T-cell (primary cell): ENCODE measurements around the gene RAP1GAP. TPM values are rescaled to one million over a fixed set of nuclear protein-coding genes. Genes with fewer than 3 reads are reported as not detected.

ENCODE experiments used
- ATAC-seq, 4 experiments: fragments of 200-7000 bp in 3 of 4; fragments of 150-1000 bp in 1 of 4; cut with Tn5 transposase; replicated peaks in 1 of 4; 1 replicate in 3 of 4; 2 replicates in 1 of 4; pipeline ENCODE4 v1.10.0; 2021; ENCODE audit warnings: moderate library complexity in 3 of 4, mild to moderate bottlenecking in 2 of 4, moderate number of reproducible peaks in 1 of 4
- CTCF ChIA-PET, 2 donors: fragments of 300-600 bp; sonication (Branson Sonifier 250); formaldehyde crosslinking; loops; one replicate each; lab custom pipeline; 2022; ENCODE audit warnings: antibody characterized with exemption in 2 of 2; lab: Charles Lee
- POLR2A ChIA-PET, 2 donors: fragments of 300-600 bp; sonication (Branson Sonifier 250); formaldehyde crosslinking; loops; one replicate each; lab custom pipeline; 2022; ENCODE audit warnings: antibody characterized with exemption in 2 of 2; lab: Charles Lee
- DNase-seq, 35 experiments: peaks; one replicate each; pipeline versions ENCODE4 v3.0.0 to v3.0.0-alpha.2; 2013 to 2023
- H3K27ac ChIP-seq: one replicate; pipeline ENCODE4 v1.5.1; 2013; ENCODE audit warnings: low read length
- H3K27me3 ChIP-seq, 2 experiments: replicated peaks in 1 of 2; 1 replicate in 1 of 2; 2 replicates in 1 of 2; pipeline versions ENCODE4 v1.6.1 to v1.7.0; 2013; ENCODE audit warnings: low read length in 1 of 2, mixed read lengths in 1 of 2; ENCODE audit not compliant: control insufficient read depth in 2 of 2, insufficient read depth in 2 of 2; ENCODE audit errors: extremely low read depth in 1 of 2
- H3K36me3 ChIP-seq, 2 donors: 1 replicate in 1 of 2; 2 replicates in 1 of 2; pipeline versions ENCODE4 v1.6.1 to v1.7.0; 2013; ENCODE audit warnings: low read length in 1 of 2; ENCODE audit not compliant: control insufficient read depth in 2 of 2, insufficient read depth in 1 of 2; ENCODE audit errors: extremely low read depth in 1 of 2
- H3K4me1 ChIP-seq, 2 experiments: 1 replicate in 1 of 2; 2 replicates in 1 of 2; pipeline versions ENCODE4 v1.6.1 to v1.7.0; 2013; ENCODE audit warnings: low read length in 2 of 2, mixed read lengths in 1 of 2; ENCODE audit not compliant: insufficient read depth in 2 of 2, control insufficient read depth in 1 of 2; ENCODE audit errors: extremely low read depth in 1 of 2
- H3K4me3 ChIP-seq, 2 donors: 1 replicate in 1 of 2; 2 replicates in 1 of 2; pipeline versions ENCODE4 v1.5.1 to v1.7.0; 2013; ENCODE audit warnings: mild to moderate bottlenecking in 2 of 2, low read length in 1 of 2, moderate library complexity in 1 of 2; ENCODE audit not compliant: control insufficient read depth in 1 of 2; ENCODE audit errors: extremely low read depth in 1 of 2
- H3K9me3 ChIP-seq: 2 replicates; pipeline ENCODE4 v1.7.0; 2013
- H3K27ac Mint-ChIP-seq, 2 donors: one replicate each; pipeline ENCODE4 v1.8.0; 2020 to 2021; ENCODE audit warnings: mild to moderate bottlenecking in 2 of 2, mixed read lengths in 2 of 2
- H3K27me3 Mint-ChIP-seq, 2 donors: one replicate each; pipeline ENCODE4 v1.8.0; 2021 to 2022; ENCODE audit warnings: mixed read lengths in 2 of 2
- H3K36me3 Mint-ChIP-seq: one replicate; pipeline ENCODE4 v1.8.0; 2021; ENCODE audit warnings: mixed read lengths
- H3K4me1 Mint-ChIP-seq, 3 donors: one replicate each; pipeline ENCODE4 v1.8.0; 2020 to 2022; ENCODE audit warnings: mixed read lengths in 3 of 3, mild to moderate bottlenecking in 1 of 3
- H3K4me3 Mint-ChIP-seq, 3 donors: one replicate each; pipeline ENCODE4 v1.8.0; 2020 to 2022; ENCODE audit warnings: mild to moderate bottlenecking in 3 of 3, mixed read lengths in 3 of 3, moderate library complexity in 3 of 3
- H3K9me3 Mint-ChIP-seq, 3 donors: one replicate each; pipeline ENCODE4 v1.8.0; 2020 to 2022; ENCODE audit warnings: mixed read lengths in 3 of 3
- WGBS: methylation state at CpG from one replicate; pipeline ENCODE4 v1.1.5; 2013; ENCODE audit warnings: missing lambda C conversion rate; ENCODE audit not compliant: insufficient coverage; 5-methylcytosine and 5-hydroxymethylcytosine counted together
- total RNA-seq, 35 experiments: library from RNA in 6 of 35; stranded (reverse) in 6 of 35; fragments of 120-200 nt in 1 of 35; gene quantifications; one replicate each; pipeline versions ENCODE4 v1.2.1 to v1.2.4 and lab custom pipeline; 2013 to 2026

The RAP1GAP gene
- total RNA-seq, 5 donors from 2014 or later (not counting 1 experiment from before 2014, with no cell fraction given), result 0.18 to 1.0 (median 0.35) TPM

DNA sequence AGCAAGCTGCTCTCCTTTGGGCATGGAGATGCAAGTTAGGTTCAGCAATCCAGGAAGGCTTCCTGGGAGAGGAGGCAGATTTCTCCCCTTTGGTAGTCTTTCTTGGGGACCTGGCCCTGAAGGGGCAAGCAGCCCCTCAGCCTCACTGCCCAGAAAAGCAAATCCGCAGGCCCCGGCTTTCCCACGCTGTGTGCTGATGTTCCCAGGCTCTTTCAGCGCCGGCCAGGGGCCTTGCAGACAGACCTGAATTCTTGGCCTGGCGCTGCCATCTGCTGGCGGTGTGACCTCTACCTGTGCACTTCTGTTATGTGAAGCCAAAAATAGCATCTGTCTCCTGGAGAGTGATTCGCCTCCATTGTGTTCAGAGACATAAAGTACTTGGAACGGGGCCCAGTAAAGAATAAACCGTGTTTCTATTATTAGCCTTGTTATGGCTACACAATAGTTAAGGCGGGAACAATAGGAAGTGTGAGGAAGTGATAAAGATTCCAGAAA lies 95.1 kb downstream of the RAP1GAP start:
- H3K4me1 ChIP-seq, result peaks cover 0 to 3% of the 10 kb centered on the region in 2 experiments
- no peak for ATAC-seq
- ChIA-PET CTCF (no interaction called here), POLR2A (no interaction called here)
- no peak overlapping the region for H3K27ac ChIP-seq
- Mint-ChIP-seq H3K4me1 (no peaks in the 10 kb centered on the region), H3K4me3 (no peak overlapping the region), H3K36me3 (no peaks in the 10 kb centered on the region), H3K27ac (no peak overlapping the region), H3K9me3 (no peaks in the 10 kb centered on the region), H3K27me3 (peaks cover 7 to 12% of the 10 kb centered on the region in 2 donors)
- H3K9me3 ChIP-seq, result no peaks in the 10 kb centered on the region
- WGBS, result 11% methylated on average over 7 of the region's 11 CpGs
- peaks cover 0 to 36% of the 10 kb centered on the region in 2 experiments for H3K27me3 ChIP-seq
- no peak overlapping the region for H3K4me3 ChIP-seq
- peak in 3 of 35 experiments; percentile 2 to 17 (median 13) for DNase-seq
- H3K36me3 ChIP-seq, result no peaks in the 10 kb centered on the region

DNA sequence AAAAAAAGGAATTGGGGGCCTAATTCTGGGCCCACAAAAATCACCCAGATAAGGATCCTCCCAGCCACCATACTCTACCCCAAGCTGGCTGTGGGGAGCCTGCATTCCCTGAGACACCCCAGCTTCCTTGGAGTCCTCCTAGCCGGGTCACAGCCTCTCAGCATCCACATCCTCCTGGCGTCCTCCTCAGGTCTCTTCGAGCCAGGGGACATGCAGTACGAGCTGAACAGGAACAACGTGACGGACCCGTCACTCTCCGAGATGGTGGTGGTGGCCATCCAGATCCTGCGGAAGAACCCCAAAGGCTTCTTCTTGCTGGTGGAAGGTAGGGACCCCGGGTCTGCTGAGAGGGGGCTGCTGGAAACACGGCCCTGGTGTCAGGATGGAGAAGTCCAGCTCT lies 95.7 kb downstream of the RAP1GAP start:
- H3K4me1 Mint-ChIP-seq, result no peaks in the 10 kb centered on the region
- no peaks in the 10 kb centered on the region for H3K36me3 Mint-ChIP-seq
- Histone ChIP-seq H3K27me3 (peaks cover 0 to 36% of the 10 kb centered on the region in 2 experiments), H3K36me3 (no peaks in the 10 kb centered on the region), H3K4me3 (no peak overlapping the region), H3K27ac (no peak overlapping the region), H3K9me3 (no peaks in the 10 kb centered on the region), H3K4me1 (peaks cover 0 to 3% of the 10 kb centered on the region in 2 experiments)
- DNase-seq, result no peak
- no peak for ATAC-seq
- no peak overlapping the region for H3K27ac Mint-ChIP-seq
- ChIA-PET POLR2A (no interaction called here), CTCF (no interaction called here)
- H3K27me3 Mint-ChIP-seq, result peaks cover 7 to 12% of the 10 kb centered on the region in 2 donors
- WGBS, result 61% methylated on average over 7 of the region's 11 CpGs
- no peaks in the 10 kb centered on the region for H3K9me3 Mint-ChIP-seq
- H3K4me3 Mint-ChIP-seq, result no peak overlapping the region

- Mint-ChIP-seq H3K4me3 (no peak overlapping the region), H3K36me3 (no peaks in the 10 kb centered on the region), H3K4me1 (no peaks in the 10 kb centered on the region), H3K27ac (no peak overlapping the region), H3K27me3 (peaks cover 7 to 12% of the 10 kb centered on the region in 2 donors), H3K9me3 (no peaks in the 10 kb centered on the region)
- Histone ChIP-seq H3K9me3 (no peaks in the 10 kb centered on the region), H3K27me3 (peaks cover 0 to 36% of the 10 kb centered on the region in 2 experiments), H3K4me3 (no peak overlapping the region), H3K27ac (no peak overlapping the region), H3K4me1 (peaks cover 0 to 3% of the 10 kb centered on the region in 2 experiments), H3K36me3 (no peaks in the 10 kb centered on the region)
- no peak for DNase-seq
- ChIA-PET POLR2A (no interaction called here), CTCF (no interaction called here)
- 86% methylated on average over 8 of the region's 13 CpGs for WGBS
- no peak for ATAC-seq
Observed at GRCh38 chr1:21572735-21573277, 96.4 kb downstream of the RAP1GAP start.

GRCh38 chr1:21572221-21572620 lies 96.9 kb downstream of the RAP1GAP start:
- CTCF ChIA-PET, result no interaction called here
- Histone ChIP-seq H3K36me3 (no peaks in the 10 kb centered on the region), H3K4me3 (no peak overlapping the region), H3K27ac (no peak overlapping the region), H3K4me1 (peaks cover 0 to 3% of the 10 kb centered on the region in 2 experiments), H3K9me3 (no peaks in the 10 kb centered on the region), H3K27me3 (peaks cover 0 to 36% of the 10 kb centered on the region in 2 experiments)
- DNase-seq, result no peak
- 93% methylated on average over 4 of the region's 6 CpGs for WGBS
- H3K36me3 Mint-ChIP-seq, result no peaks in the 10 kb centered on the region
- H3K27ac Mint-ChIP-seq, result no peak overlapping the region
- POLR2A ChIA-PET, result no interaction called here
- no peak for ATAC-seq
- peaks cover 7 to 12% of the 10 kb centered on the region in 2 donors for H3K27me3 Mint-ChIP-seq
- H3K9me3 Mint-ChIP-seq, result no peaks in the 10 kb centered on the region
- H3K4me3 Mint-ChIP-seq, result no peak overlapping the region
- no peaks in the 10 kb centered on the region for H3K4me1 Mint-ChIP-seq

DNA sequence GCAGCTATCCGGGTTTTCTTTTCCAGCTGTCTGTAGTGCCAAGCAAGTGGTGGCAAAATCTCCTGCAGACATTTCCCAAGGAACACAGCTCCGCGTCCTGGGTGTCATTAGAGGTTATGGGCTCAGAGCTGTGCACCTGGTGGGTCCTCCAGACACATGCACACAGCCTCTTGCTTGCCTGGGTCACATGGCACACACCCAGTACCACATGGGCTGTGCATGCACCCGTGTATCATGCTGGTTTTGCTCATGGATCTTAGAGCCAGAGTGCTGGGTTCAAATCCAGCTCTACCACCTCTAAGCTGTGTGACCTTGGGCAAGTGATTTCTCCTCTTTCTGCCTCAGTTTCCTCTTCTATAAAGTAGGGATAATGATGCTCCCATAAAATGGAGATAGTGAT lies 98.3 kb downstream of the RAP1GAP start:
- H3K27me3 ChIP-seq, result peaks cover 0 to 31% of the 10 kb centered on the region in 2 experiments
- Mint-ChIP-seq H3K4me3 (no peak overlapping the region), H3K9me3 (no peaks in the 10 kb centered on the region), H3K36me3 (no peaks in the 10 kb centered on the region), H3K4me1 (no peaks in the 10 kb centered on the region), H3K27ac (no peak overlapping the region), H3K27me3 (peaks cover 2 to 12% of the 10 kb centered on the region in 2 donors)
- ChIA-PET CTCF (no interaction called here), POLR2A (interaction anchor here in 1 of 2 donors (0.5 kb wide), 1 partner anchor 348 kb away, joined by 7 read pairs; no protein-coding TSS in a partner anchor)
- ATAC-seq (no peak), DNase-seq (no peak)
- H3K9me3 ChIP-seq, result no peaks in the 10 kb centered on the region
- H3K4me3 ChIP-seq, result no peak overlapping the region
- 73% methylated on average over 4 of the region's 4 CpGs for WGBS
- H3K36me3 ChIP-seq, result no peaks in the 10 kb centered on the region
- H3K4me1 ChIP-seq, result peaks cover 0 to 3% of the 10 kb centered on the region in 2 experiments
- H3K27ac ChIP-seq, result no peak overlapping the region

GRCh38 chr1:21570528-21570875 lies 98.7 kb downstream of the RAP1GAP start:
- POLR2A ChIA-PET, result interaction anchor here in 1 of 2 donors (0.5 kb wide), 1 partner anchor 348 kb away, joined by 7 read pairs; no protein-coding TSS in a partner anchor
- peaks cover 0 to 27% of the 10 kb centered on the region in 2 experiments for H3K27me3 ChIP-seq
- no peaks in the 10 kb centered on the region for H3K36me3 Mint-ChIP-seq

More at GRCh38 chr1:21570528-21570875, 98.7 kb downstream of the RAP1GAP start:
- 100% methylated on average over 3 of the region's 5 CpGs for WGBS
- CTCF ChIA-PET, result no interaction called here
- Mint-ChIP-seq H3K4me1 (no peaks in the 10 kb centered on the region), H3K9me3 (no peaks in the 10 kb centered on the region), H3K4me3 (no peak overlapping the region), H3K27ac (no peak overlapping the region), H3K27me3 (peaks cover 0 to 12% of the 10 kb centered on the region in 2 donors)
- DNase-seq, result no peak
- Histone ChIP-seq H3K4me1 (peaks cover 0 to 3% of the 10 kb centered on the region in 2 experiments), H3K27ac (no peak overlapping the region), H3K4me3 (no peak overlapping the region), H3K36me3 (no peaks in the 10 kb centered on the region), H3K9me3 (no peaks in the 10 kb centered on the region)
- no peak for ATAC-seq
